ENCODE measurements around the gene OR4D11.
"Not testable (repeated sequence)": the region's sequence is repeated elsewhere in the genome, so short reads cannot be mapped to it uniquely, and the experiment has no call there.

OR4D11 gene

GRCh38 chr11:59503276-59503675 is at the start of gene OR4D11:
TSS of gene OR4D11 (plus strand) at chr11:59503576. CDS start at chr11:59503576, 0 bp downstream.
- DNase-seq: no peak

GRCh38 chr11:59456661-59457060 is 46.7 kb upstream of the OR4D11 start, which contains the start of gene OR4D6:
TSS of gene OR4D6 (plus strand) at chr11:59456961. CDS start at chr11:59456961, 0 bp downstream.
- no peak for DNase-seq

GRCh38 chr11:59459916-59460315 is 43.5 kb upstream of the OR4D11 start:
- no peak for DNase-seq

GRCh38 chr11:59463190-59463641 is 40.2 kb upstream of the OR4D11 start:
- DNase-seq: no peak

GRCh38 chr11:59473015-59473414 is 30.4 kb upstream of the OR4D11 start, which contains the start of gene OR4D10:
TSS of gene OR4D10 (plus strand) at chr11:59473315. CDS start at chr11:59477430, 4,115 bp downstream.
- DNase-seq: no peak

GRCh38 chr11:59475176-59475575 is 28.2 kb upstream of the OR4D11 start:
- no peak for DNase-seq

- no peak for DNase-seq
Measured at GRCh38 chr11:59479906-59480305, 23.5 kb upstream of the OR4D11 start.

GRCh38 chr11:59480359-59480758 is 23.0 kb upstream of the OR4D11 start:
- DNase-seq: no peak

GRCh38 chr11:59501931-59502330 is 1.4 kb upstream of the OR4D11 start:
- no peak for DNase-seq

- DNase-seq: no peak
Measured at GRCh38 chr11:59510941-59511589, 7.7 kb downstream of the OR4D11 start, which contains the start of gene OR4D9. TSS of gene OR4D9 (plus strand) at chr11:59511539. CDS start at chr11:59514913, 3,374 bp downstream.

GRCh38 chr11:59511675-59512074 is 8.3 kb downstream of the OR4D11 start:
- DNase-seq: no peak

- DNase-seq: not testable (repeated sequence)
Measured at GRCh38 chr11:59520139-59520538, 16.8 kb downstream of the OR4D11 start.

GRCh38 chr11:59520741-59521140 is 17.4 kb downstream of the OR4D11 start:
- DNase-seq: no peak

- DNase-seq: peak; percentile 7
Measured at GRCh38 chr11:59523541-59523940, 20.2 kb downstream of the OR4D11 start.

GRCh38 chr11:59528711-59529110 is 25.3 kb downstream of the OR4D11 start:
- no peak for DNase-seq

GRCh38 chr11:59532620-59533019 is 29.2 kb downstream of the OR4D11 start:
- no peak for DNase-seq

- DNase-seq: no peak
Measured at GRCh38 chr11:59534676-59535075, 31.3 kb downstream of the OR4D11 start.

GRCh38 chr11:59542142-59542810 is 38.9 kb downstream of the OR4D11 start:
- no peak for DNase-seq

- DNase-seq: not testable (repeated sequence)
Measured at GRCh38 chr11:59543713-59544112, 40.3 kb downstream of the OR4D11 start.

- DNase-seq: no peak
Measured at GRCh38 chr11:59544869-59545178, 41.4 kb downstream of the OR4D11 start.

- no peak for DNase-seq
Measured at GRCh38 chr11:59545179-59546020, 42.0 kb downstream of the OR4D11 start.

- DNase-seq: not testable (repeated sequence)
Measured at GRCh38 chr11:59547605-59548308, 44.4 kb downstream of the OR4D11 start.

- no peak for DNase-seq
Measured at GRCh38 chr11:59548309-59548656, 44.9 kb downstream of the OR4D11 start.

Measured in RPMI8226 (cell line).